Brain microvascular endothelial cell (primary cell): Measurements from ENCODE around the gene ARHGAP6.
"Not testable (repeated sequence)": the region's sequence is repeated elsewhere in the genome, so short reads cannot be mapped to it uniquely, and the experiment has no call there.

Experiments used
- DNase-seq: peaks from one replicate; pipeline ENCODE4 v3.0.0-alpha.2; 2020
- H3K27ac ChIP-seq: fragments of 250-450 bp; sonication (Bioruptor Pico); 2 replicates; pipeline ENCODE4 v1.5.1; 2020; ENCODE audit warnings: mild to moderate bottlenecking, moderate library complexity
- H3K27me3 ChIP-seq: fragments of 250-450 bp; sonication (Bioruptor Pico); replicated peaks from 2 replicates; pipeline ENCODE4 v1.5.1; 2020; ENCODE audit warnings: mild to moderate bottlenecking
- H3K36me3 ChIP-seq: fragments of 250-450 bp; sonication (Bioruptor Pico); replicated peaks from 2 replicates; pipeline ENCODE4 v1.5.1; 2020; ENCODE audit warnings: mild to moderate bottlenecking
- H3K4me3 ChIP-seq: 2 replicates; pipeline ENCODE4 v1.5.1; 2011; ENCODE audit warnings: low read depth, mild to moderate bottlenecking, control low read depth, low read length, moderate library complexity
- in situ Hi-C: cut with HindIII; loops from 2 replicates; pipeline ENCODE4 v1.10.0; 2017; ENCODE audit warnings: low sequenced_read_pairs, low pct_ligation_motif_present
- TF ChIP-seq, protein P1 (sequence below): IDR thresholded peaks from 2 replicates; pipeline ENCODE4 v1.5.1; 2011; ENCODE audit warnings: low read depth, mild to moderate bottlenecking, moderate library complexity, low read length, control low read depth, inconsistent platforms; ENCODE audit errors: missing control alignments

ARHGAP6 gene

GRCh38 chrX:11579636-11580600 is 85.8 kb downstream of the ARHGAP6 start:
- in situ Hi-C loops: no loop called here
- no peak overlapping the region for H3K4me3 ChIP-seq
- H3K27ac ChIP-seq: no peak overlapping the region
- no peak for DNase-seq
- TF ChIP-seq, protein P1, sequence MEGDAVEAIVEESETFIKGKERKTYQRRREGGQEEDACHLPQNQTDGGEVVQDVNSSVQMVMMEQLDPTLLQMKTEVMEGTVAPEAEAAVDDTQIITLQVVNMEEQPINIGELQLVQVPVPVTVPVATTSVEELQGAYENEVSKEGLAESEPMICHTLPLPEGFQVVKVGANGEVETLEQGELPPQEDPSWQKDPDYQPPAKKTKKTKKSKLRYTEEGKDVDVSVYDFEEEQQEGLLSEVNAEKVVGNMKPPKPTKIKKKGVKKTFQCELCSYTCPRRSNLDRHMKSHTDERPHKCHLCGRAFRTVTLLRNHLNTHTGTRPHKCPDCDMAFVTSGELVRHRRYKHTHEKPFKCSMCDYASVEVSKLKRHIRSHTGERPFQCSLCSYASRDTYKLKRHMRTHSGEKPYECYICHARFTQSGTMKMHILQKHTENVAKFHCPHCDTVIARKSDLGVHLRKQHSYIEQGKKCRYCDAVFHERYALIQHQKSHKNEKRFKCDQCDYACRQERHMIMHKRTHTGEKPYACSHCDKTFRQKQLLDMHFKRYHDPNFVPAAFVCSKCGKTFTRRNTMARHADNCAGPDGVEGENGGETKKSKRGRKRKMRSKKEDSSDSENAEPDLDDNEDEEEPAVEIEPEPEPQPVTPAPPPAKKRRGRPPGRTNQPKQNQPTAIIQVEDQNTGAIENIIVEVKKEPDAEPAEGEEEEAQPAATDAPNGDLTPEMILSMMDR: no peak
- H3K36me3 ChIP-seq: no peaks in the 10 kb centered on the region
- no peaks in the 10 kb centered on the region for H3K27me3 ChIP-seq

DNA sequence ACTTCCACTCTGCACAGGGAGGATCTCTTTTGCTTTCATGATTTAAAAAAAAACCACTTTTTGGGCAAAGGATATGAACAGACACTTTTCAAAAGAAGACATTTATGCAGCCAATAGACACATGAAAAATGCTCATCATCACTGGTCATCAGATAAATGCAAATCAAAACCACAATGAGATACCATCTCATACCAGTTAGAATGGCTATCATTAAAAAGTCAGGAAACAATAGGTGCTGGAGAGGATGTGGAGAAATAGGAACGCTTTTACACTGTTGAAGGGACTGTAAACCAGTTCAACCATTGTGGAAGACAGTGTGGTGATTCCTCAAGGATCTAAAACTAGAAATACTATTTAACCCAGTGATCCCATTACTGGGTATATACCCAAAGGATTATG is 87.4 kb downstream of the ARHGAP6 start:
- H3K36me3 ChIP-seq, in situ Hi-C loops, DNase-seq, H3K27me3 ChIP-seq, H3K4me3 ChIP-seq, H3K27ac ChIP-seq: not testable (repeated sequence)

GRCh38 chrX:11577603-11578002 is 88.1 kb downstream of the ARHGAP6 start:
- Histone ChIP-seq H3K4me3 (no peak overlapping the region), H3K36me3 (no peaks in the 10 kb centered on the region), H3K27me3 (no peaks in the 10 kb centered on the region), H3K27ac (no peak overlapping the region)
- in situ Hi-C loops: no loop called here
- TF ChIP-seq, protein P1: no peak
- no peak for DNase-seq

DNA sequence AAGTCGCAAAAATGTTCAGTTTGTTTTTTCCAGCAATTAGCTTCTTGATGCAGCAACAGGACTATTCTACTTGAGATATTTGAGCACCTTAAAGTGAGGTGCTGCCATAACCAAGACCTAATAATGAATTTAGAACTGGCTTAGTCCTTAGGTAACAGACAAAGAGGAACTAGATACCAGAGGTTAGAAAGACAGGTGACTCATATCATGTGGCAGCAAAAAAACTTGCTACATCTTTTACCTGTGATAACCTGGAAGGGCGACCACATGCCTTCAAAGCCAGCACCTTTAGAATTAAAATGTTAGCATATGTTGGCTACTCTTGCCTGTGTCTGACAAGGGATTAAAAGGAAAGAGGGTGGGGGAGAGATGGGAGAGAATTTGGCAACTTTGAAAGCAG is 90.4 kb downstream of the ARHGAP6 start:
- no peak overlapping the region for H3K27ac ChIP-seq
- in situ Hi-C loops: no loop called here
- no peak overlapping the region for H3K4me3 ChIP-seq
- no peaks in the 10 kb centered on the region for H3K27me3 ChIP-seq
- TF ChIP-seq, protein P1: no peak
- DNase-seq: no peak
- H3K36me3 ChIP-seq: no peaks in the 10 kb centered on the region

- in situ Hi-C loops: no loop called here
- no peak for DNase-seq
- TF ChIP-seq, protein P1: no peak
- no peak overlapping the region for H3K27ac ChIP-seq
- no peaks in the 10 kb centered on the region for H3K36me3 ChIP-seq
- H3K4me3 ChIP-seq: no peak overlapping the region
- H3K27me3 ChIP-seq: no peaks in the 10 kb centered on the region
Measured at GRCh38 chrX:11567528-11568220, 98.0 kb downstream of the ARHGAP6 start.

DNA sequence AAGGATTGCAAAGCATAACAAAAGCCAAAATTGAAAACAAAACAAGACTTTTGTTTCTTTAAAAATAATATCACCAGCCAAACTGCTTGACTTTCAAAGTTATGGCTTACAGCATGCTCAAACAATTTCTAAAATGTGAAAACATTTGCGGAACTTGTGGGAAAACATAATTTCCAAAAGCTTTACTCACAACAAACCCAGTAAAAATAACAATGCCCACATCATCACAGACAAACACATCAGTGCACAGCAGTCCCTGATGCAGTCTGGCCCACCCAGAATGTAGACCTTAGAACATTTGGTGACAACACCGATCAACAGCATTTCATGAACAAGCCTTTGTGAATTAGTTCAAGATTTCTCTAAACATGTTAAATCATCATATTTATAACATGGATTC is 98.9 kb downstream of the ARHGAP6 start:
- H3K27ac ChIP-seq: no peak overlapping the region
- H3K27me3 ChIP-seq: no peaks in the 10 kb centered on the region
- in situ Hi-C loops: no loop called here
- no peaks in the 10 kb centered on the region for H3K36me3 ChIP-seq
- no peak overlapping the region for H3K4me3 ChIP-seq
- no peak for DNase-seq
- TF ChIP-seq, protein P1: no peak
